ENCODE measurements around the gene CMAS.
"Not testable (repeated sequence)": the region's sequence is repeated elsewhere in the genome, so short reads cannot be mapped to it uniquely, and the experiment has no call there.

DNA sequence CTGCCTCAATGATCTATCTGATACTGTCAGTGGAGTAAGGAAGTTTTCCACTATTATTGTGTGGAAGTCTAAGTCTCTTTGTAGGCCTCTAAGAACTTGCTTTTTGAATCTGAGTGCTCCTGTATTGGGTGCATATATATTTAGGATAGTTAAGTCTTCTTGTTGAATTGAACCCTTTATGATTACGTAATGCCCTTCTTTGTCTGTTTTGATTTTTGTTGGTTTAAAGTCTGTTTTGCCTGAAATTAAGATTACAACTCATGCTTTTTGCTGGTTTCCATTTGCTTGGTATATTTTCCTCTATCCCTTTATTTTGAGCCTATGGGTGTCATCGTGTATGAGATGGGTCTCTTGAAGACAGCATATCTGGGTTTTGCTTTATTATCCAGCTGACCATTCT, 53.0 kb downstream of the CMAS start:
- not testable (repeated sequence) for TF ChIP-seq MXI1 (IDR thresholded peaks at IDR 0.05; ENCODE audit: low read depth, low read length)
- TF ChIP-seq, protein P1, sequence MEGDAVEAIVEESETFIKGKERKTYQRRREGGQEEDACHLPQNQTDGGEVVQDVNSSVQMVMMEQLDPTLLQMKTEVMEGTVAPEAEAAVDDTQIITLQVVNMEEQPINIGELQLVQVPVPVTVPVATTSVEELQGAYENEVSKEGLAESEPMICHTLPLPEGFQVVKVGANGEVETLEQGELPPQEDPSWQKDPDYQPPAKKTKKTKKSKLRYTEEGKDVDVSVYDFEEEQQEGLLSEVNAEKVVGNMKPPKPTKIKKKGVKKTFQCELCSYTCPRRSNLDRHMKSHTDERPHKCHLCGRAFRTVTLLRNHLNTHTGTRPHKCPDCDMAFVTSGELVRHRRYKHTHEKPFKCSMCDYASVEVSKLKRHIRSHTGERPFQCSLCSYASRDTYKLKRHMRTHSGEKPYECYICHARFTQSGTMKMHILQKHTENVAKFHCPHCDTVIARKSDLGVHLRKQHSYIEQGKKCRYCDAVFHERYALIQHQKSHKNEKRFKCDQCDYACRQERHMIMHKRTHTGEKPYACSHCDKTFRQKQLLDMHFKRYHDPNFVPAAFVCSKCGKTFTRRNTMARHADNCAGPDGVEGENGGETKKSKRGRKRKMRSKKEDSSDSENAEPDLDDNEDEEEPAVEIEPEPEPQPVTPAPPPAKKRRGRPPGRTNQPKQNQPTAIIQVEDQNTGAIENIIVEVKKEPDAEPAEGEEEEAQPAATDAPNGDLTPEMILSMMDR (IDR thresholded peaks at IDR 0.05): not testable (repeated sequence)
- TF ChIP-seq, protein P2, sequence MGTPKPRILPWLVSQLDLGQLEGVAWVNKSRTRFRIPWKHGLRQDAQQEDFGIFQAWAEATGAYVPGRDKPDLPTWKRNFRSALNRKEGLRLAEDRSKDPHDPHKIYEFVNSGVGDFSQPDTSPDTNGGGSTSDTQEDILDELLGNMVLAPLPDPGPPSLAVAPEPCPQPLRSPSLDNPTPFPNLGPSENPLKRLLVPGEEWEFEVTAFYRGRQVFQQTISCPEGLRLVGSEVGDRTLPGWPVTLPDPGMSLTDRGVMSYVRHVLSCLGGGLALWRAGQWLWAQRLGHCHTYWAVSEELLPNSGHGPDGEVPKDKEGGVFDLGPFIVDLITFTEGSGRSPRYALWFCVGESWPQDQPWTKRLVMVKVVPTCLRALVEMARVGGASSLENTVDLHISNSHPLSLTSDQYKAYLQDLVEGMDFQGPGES (IDR thresholded peaks at IDR 0.05; ENCODE audit: low read depth, low read length): not testable (repeated sequence)

Data from SK-N-SH (cell line).